Lower leg skin (tissue), 3 donors: ENCODE measurements around the gene TDRD7.

Experiments
- POLR2A ChIP-seq, 2 donors: fragments of 450-650 bp; IDR thresholded peaks; one replicate each; pipeline ENCODE4 v1.6.1; 2016 to 2017; ENCODE audit warnings: antibody characterized with exemption in 2 of 2, mild to moderate bottlenecking in 1 of 2, moderate library complexity in 1 of 2
- TF ChIP-seq, protein P1 (sequence below), 3 donors: fragments of 450-650 bp; IDR thresholded peaks; one replicate each; pipeline ENCODE4 v1.5.1; 2016; ENCODE audit warnings: antibody characterized with exemption in 3 of 3, mild to moderate bottlenecking in 3 of 3, moderate library complexity in 2 of 3

DNA sequence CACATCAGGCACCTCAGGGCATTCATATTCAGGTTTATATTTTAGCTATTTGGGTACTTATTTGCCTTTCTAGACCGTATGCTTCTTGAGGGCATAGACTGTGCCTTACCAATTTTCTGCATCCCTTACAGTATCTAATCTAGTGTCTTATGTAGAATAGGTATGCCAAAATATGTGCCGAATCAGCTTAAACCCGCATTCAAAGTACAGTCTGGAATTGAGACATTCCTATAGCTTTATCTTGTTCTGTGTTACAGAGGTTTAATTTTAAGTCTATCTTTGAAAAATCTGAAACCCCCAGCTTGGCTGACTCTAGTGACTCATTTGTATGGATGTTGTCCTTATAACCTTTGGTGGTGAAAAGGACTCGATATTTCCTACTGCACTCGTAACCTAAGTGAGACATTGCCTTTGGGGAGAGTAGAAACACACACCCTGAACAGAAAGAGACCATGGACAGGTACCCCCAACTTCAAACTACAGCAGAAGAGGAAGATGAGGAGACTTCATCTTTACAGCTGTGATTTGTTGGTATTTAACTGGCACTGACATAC, 62.6 kb downstream of the TDRD7 start:
- TF ChIP-seq POLR2A (IDR thresholded peaks at IDR 0.05): no peak
- TF ChIP-seq, protein P1, sequence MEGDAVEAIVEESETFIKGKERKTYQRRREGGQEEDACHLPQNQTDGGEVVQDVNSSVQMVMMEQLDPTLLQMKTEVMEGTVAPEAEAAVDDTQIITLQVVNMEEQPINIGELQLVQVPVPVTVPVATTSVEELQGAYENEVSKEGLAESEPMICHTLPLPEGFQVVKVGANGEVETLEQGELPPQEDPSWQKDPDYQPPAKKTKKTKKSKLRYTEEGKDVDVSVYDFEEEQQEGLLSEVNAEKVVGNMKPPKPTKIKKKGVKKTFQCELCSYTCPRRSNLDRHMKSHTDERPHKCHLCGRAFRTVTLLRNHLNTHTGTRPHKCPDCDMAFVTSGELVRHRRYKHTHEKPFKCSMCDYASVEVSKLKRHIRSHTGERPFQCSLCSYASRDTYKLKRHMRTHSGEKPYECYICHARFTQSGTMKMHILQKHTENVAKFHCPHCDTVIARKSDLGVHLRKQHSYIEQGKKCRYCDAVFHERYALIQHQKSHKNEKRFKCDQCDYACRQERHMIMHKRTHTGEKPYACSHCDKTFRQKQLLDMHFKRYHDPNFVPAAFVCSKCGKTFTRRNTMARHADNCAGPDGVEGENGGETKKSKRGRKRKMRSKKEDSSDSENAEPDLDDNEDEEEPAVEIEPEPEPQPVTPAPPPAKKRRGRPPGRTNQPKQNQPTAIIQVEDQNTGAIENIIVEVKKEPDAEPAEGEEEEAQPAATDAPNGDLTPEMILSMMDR (IDR thresholded peaks at IDR 0.05): no peak
